ENCODE data around the gene FAM13A. TPM values are rescaled to one million over a fixed set of nuclear protein-coding genes. Genes with fewer than 3 reads are reported as not detected.

The FAM13A gene
- total and polyA plus RNA-seq, 2 of the 4 experiments (the other 2 are of a cell fraction): 13.1 to 22.0 TPM

GRCh38 chr4:88719381-88719780 is 337.6 kb downstream of the FAM13A start:
- Histone ChIP-seq H2AK5ac (ENCODE audit: low read depth, low read length) (no peak overlapping the region), H3K4me3 (ENCODE audit: insufficient read depth, low read depth, low read length) (no peak overlapping the region), H3K27ac (ENCODE audit: insufficient read depth, low read length) (no peak overlapping the region), H4K5ac (ENCODE audit: low read depth, low read length) (no peak overlapping the region), H2AK9ac (replicated peaks; ENCODE audit: low read depth, low read length, poor library complexity) (no peak overlapping the region), H2BK5ac (ENCODE audit: low read depth, low read length, poor library complexity, severe bottlenecking) (no peak overlapping the region), H2AFZ (replicated peaks; ENCODE audit: low read length, poor library complexity) (no peak overlapping the region), H3K27me3 (ENCODE audit: control insufficient read depth, insufficient read depth, low read length) (no peaks in the 10 kb centered on the region), H3K36me3 (ENCODE audit: control insufficient read depth, insufficient read depth, low read length) (peaks cover 19% of the 10 kb centered on the region), H3K56ac (ENCODE audit: extremely low read depth, insufficient read depth, low read length) (no peak overlapping the region), H4K8ac (ENCODE audit: low read depth in 2 of 2, low read length in 2 of 2) (no peak overlapping the region), H4K20me1 (ENCODE audit: insufficient read depth, low read length) (no peaks in the 10 kb centered on the region), H3K4me1 (ENCODE audit: control insufficient read depth, insufficient read depth, low read length) (no peaks in the 10 kb centered on the region), H3K23ac (ENCODE audit: low read depth, low read length) (no peak overlapping the region), H3K4ac (ENCODE audit: low read depth, low read length) (no peak overlapping the region), H2BK15ac (ENCODE audit: low read depth, low read length) (no peak overlapping the region), H3K18ac (ENCODE audit: low read depth, low read length) (no peak overlapping the region), H3K9me1 (ENCODE audit: insufficient read depth, low read length) (peaks cover 5% of the 10 kb centered on the region; the same call in 1 of the 2 replicates), H3K4me2 (ENCODE audit: low read depth, low read length) (no peak overlapping the region), H4K91ac (ENCODE audit: insufficient read depth, low read depth, low read length) (no peak overlapping the region), H2BK120ac (ENCODE audit: low read depth, low read length) (no peak overlapping the region), H3K79me1 (ENCODE audit: low read depth in 1 of 2, low read length in 2 of 2) (no peaks in the 10 kb centered on the region), H2BK20ac (ENCODE audit: low read depth, low read length) (no peak overlapping the region), H3K9me3 (ENCODE audit: control insufficient read depth, insufficient read depth, low read length) (peaks cover 10% of the 10 kb centered on the region), H3K14ac (replicated peaks; ENCODE audit: low read depth, low read length) (no peak overlapping the region), H3K9ac (ENCODE audit: low read depth, low read length) (no peak overlapping the region)
- intact Hi-C loops (cut with micrococcal nuclease) (no loop called here), dilution Hi-C loops (cut with HindIII; ENCODE audit: low sequenced_read_pairs, unreplicated experiment) (no loop called here), in situ Hi-C loops (cut with MboI; ENCODE audit: low sequenced_read_pairs) (no loop called here)
- WGBS, 2 experiments (ENCODE audit: extremely low coverage in 2 of 2, insufficient read length in 1 of 2): 100% methylated on average over 1 of the region's 1 CpG; no CpG with 5 or more reads in 1 of the 2 experiments
- ATAC-seq (ENCODE audit: low read depth): no peak
- ChIA-PET CTCF (no interaction called here), POLR2A (ENCODE audit: unreplicated experiment) (no interaction called here)
- TF ChIP-seq RAD21 (IDR thresholded peaks at IDR 0.05; ENCODE audit: low read length): no peak
- no peak for TF ChIP-seq SMC3 (IDR thresholded peaks at IDR 0.05; ENCODE audit: low read depth, low read length)
- TF ChIP-seq, protein P1, sequence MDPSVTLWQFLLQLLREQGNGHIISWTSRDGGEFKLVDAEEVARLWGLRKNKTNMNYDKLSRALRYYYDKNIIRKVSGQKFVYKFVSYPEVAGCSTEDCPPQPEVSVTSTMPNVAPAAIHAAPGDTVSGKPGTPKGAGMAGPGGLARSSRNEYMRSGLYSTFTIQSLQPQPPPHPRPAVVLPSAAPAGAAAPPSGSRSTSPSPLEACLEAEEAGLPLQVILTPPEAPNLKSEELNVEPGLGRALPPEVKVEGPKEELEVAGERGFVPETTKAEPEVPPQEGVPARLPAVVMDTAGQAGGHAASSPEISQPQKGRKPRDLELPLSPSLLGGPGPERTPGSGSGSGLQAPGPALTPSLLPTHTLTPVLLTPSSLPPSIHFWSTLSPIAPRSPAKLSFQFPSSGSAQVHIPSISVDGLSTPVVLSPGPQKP (IDR thresholded peaks at IDR 0.05; ENCODE audit: borderline replicate concordance, low read depth, low read length): no peak
- no peak for TF ChIP-seq FOS (IDR thresholded peaks at IDR 0.05; ENCODE audit: low read depth, low read length)
- TF ChIP-seq MAFK (IDR thresholded peaks at IDR 0.05; ENCODE audit: low read depth, low read length): no peak
- TF ChIP-seq NFE2L2 (IDR thresholded peaks at IDR 0.05; ENCODE audit: low read depth, low read length): no peak
- no peak for TF ChIP-seq MAZ (IDR thresholded peaks at IDR 0.05; ENCODE audit: borderline replicate concordance, low read depth, low read length)
- TF ChIP-seq POLR2A (IDR thresholded peaks at IDR 0.05; ENCODE audit: low read depth, low read length): no peak
- no peak for TF ChIP-seq CHD1 (IDR thresholded peaks at IDR 0.05; ENCODE audit: low read depth, low read length)
- no peak for TF ChIP-seq CEBPB (IDR thresholded peaks at IDR 0.05; ENCODE audit: low read depth, low read length)
- TF ChIP-seq RCOR1 (IDR thresholded peaks at IDR 0.05; ENCODE audit: insufficient replicate concordance, low read length): no peak
- no peak for TF ChIP-seq CTCF (conservative IDR thresholded peaks at IDR 0.05; ENCODE audit: low read depth, low read length)
- no peak for TF ChIP-seq RFX5 (IDR thresholded peaks at IDR 0.05; ENCODE audit: low read depth, low read length)
- no TSS peak for BruUV-seq (replicated peaks)
- DNase-seq: no peak

Measured in IMR-90 (cell line).